HG03457 (cell line): Measurements from ENCODE around the gene FFAR1.

Source experiments
- ATAC-seq: cut with Tn5 transposase; IDR thresholded peaks from one replicate; pipeline ENCODE4 v1.9.1; 2021; ENCODE audit warnings: moderate number of reproducible peaks; ENCODE audit not compliant: unreplicated experiment

FFAR1 gene, protein sequence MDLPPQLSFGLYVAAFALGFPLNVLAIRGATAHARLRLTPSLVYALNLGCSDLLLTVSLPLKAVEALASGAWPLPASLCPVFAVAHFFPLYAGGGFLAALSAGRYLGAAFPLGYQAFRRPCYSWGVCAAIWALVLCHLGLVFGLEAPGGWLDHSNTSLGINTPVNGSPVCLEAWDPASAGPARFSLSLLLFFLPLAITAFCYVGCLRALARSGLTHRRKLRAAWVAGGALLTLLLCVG (N-terminal part only)

DNA sequence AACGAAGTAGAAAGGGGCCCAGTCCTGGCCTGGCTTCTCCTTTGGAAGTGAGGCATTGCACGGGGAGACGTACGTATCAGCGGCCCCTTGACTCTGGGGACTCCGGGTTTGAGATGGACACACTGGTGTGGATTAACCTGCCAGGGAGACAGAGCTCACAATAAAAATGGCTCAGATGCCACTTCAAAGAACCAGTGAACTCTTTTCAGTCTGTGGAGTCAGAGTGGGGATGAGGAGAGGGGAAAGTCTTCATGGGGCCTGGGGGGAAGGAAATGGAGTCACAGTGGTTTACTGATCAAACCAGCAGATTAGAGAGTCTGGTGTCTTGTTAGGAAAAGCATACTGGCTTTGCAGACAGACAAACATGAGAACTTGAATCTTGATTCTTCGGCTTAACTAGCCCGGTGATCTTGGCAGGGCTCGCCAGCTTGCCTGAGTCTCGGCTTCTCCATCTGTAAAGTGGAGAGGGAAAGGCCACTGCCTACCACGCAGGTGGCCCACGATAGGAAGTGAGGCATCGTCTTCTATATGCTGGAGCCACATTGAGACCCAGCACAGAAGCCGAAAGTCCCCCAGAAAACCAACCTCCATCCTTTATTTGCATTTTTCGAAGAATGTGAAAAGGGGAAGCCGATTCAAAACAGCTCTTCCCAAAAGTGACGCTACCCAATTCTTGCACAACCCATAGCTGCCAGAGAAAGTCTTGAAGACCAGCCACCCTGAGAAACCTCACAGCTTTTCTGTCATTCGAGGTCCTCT is at the start of gene FFAR1:
Gene FFAR1, plus strand, starts transcription at position 732 of the 759 bp plus-strand sequence. CDS start 3,650 bp downstream, outside the sequence.
- peak; percentile 50 for ATAC-seq

DNA sequence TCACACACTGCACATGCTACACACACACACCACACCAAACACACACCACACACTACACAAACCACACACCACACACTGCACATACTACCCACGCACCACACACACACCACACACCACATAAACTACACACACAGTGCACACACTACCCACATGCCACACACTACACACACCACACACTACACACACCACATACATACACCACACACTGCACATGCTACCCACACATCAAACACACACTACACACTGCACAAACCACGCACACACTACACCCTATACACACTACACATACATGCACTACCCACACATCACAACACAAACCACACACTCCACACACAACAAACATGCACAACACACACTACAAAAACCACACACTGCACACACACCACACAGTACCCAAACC is 49.8 kb upstream of the FFAR1 start:
- no peak for ATAC-seq

DNA sequence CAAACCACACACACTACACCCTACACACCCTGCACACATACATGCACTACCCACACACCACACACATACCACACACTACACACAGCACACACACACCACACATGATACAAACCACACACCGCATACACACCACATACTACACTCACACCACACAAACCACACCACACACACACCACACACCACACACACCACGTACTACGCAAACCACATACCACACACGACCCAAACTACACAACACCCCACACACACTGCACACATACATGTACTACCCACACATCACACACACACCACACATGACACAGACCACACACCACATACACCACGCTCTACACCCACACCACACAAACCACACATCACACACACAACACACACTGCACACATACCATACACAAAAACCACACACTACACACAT is 49.1 kb upstream of the FFAR1 start:
- ATAC-seq: no peak

DNA sequence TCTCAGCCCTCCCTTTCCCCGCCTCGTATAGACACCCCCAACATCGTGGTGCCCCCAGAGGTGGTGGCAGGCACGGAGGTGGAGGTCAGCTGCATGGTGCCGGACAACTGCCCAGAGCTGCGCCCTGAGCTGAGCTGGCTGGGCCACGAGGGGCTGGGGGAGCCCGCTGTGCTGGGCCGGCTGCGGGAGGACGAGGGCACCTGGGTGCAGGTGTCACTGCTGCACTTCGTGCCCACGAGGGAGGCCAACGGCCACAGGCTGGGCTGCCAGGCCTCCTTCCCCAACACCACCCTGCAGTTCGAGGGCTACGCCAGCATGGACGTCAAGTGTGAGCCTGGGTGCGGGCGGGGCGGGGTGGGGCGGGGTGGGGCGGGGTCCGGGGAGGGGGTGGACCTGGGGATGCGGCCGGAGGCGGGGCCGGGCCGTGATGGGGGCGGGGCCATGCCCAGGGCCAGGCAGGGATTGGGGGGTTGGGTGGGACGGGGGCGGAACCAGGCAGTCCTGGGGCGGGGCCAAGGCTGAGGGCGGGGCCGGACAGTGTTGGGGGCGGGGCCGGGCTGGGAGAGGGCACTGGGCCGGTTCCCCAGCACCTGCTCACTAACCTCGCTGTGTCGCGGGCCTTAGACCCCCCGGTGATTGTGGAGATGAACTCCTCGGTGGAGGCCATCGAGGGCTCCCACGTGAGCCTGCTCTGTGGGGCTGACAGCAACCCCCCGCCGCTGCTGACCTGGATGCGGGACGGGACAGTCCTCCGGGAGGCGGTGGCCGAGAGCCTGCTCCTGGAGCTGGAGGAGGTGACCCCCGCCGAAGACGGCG is 48.0 kb upstream of the FFAR1 start:
- ATAC-seq: no peak

DNA sequence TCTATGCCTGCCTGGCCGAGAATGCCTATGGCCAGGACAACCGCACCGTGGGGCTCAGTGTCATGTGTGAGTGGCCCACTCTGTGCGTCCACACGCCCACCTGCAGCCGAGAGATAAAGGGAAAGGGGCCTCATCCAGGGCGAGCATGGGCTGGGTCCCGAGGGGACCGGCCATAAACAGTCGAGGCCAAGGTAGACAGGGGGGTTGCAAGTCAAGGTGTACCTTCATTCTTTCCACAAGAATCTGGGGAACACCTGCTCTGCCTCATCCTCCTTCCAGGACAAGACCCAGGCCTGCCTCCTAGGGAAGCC is 47.4 kb upstream of the FFAR1 start:
- no peak for ATAC-seq

DNA sequence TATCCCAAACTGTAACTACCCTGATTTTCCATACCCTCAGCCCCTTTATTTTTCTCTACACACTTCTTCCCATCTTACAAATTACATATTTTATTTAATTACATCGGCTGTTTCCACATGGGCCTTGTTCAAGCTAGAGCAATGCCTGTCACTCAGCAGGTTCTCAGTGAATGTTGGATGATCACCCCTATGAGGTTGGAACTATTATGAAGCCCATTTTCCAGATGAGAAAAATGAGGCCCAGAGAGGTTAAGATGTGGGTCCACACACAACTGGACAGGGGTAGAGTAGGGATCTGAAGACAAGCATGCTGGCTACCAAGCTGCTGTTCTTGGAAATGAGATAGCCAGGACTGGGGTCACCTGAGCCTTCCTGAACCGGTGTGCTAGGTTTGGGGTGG is 45.7 kb upstream of the FFAR1 start:
- no peak for ATAC-seq

DNA sequence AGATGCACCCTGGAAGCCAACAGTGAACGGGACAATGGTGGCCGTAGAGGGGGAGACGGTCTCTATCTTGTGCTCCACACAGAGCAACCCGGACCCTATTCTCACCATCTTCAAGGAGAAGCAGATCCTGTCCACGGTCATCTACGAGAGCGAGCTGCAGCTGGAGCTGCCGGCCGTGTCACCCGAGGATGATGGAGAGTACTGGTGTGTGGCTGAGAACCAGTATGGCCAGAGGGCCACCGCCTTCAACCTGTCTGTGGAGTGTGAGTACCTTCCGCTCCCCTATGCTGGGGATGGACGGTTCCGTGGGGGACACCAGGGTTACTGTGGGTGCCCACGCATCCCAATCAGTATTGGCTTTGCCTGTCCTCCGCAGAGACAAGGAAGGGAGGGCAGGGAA is 45.3 kb upstream of the FFAR1 start:
- ATAC-seq: no peak

DNA sequence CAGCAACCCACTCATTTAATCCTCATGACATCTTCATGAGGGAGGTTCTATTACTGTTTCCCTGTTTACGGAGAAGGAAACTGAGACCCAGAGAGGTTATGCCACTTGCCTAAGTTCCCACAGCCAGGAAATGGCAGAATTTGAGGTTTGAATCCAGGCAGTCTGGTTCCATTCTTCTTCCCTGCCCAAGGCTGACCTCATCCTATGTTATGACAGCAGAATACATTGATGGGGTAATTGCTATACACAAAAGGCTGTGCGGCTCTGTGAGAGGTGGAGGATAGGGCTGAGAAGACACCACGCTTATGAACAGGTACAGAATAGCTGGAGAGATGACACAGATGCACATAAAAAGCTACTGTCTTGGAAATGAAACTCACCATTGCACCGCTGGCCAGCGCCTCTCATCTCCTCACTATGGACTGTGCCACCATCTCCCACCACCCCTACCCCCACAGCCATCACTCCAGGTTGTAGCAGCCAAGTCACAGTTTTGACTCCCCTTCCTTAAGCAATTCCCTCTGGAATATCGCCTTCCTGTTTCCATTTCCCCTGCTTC is 44.3 kb upstream of the FFAR1 start:
- ATAC-seq: no peak

DNA sequence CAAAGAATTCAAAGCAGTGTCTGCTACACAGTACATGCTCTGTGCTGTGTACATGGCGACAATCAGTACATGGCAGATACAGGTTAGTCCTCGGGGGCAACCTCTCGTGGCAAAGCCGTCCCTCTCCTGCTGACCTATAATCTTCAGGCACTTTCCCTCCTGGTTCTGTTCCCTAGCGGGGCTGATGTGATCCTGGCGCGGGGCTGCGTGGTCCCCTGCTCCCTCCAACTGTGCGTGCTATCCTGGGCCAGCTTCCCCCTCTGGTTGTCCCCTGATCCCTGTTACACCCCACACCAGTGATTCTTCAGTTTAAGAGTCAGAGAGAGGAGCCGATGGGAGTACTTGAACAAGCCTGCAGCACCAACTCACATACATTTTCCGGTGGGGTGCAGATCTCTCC is 43.7 kb upstream of the FFAR1 start:
- ATAC-seq: no peak

DNA sequence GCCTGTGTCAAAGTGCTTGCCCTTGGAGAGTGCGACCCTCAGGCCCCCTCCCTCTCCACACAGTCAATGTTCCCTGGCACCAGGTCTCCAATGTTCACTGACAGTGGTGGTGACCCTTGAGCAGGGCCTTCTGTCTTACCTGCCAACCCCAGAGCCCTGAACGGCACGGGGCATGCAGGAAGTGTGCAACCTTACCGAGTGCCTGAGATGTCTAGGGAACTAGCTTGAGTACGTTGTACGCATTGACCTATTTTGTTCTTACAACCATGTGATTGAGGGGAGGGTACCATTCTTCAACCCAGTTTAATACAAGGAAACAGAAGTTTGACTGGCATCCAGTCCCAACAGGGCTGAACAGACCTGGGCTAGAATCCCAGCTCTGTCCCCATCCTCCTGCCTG is 42.5 kb upstream of the FFAR1 start:
- no peak for ATAC-seq

DNA sequence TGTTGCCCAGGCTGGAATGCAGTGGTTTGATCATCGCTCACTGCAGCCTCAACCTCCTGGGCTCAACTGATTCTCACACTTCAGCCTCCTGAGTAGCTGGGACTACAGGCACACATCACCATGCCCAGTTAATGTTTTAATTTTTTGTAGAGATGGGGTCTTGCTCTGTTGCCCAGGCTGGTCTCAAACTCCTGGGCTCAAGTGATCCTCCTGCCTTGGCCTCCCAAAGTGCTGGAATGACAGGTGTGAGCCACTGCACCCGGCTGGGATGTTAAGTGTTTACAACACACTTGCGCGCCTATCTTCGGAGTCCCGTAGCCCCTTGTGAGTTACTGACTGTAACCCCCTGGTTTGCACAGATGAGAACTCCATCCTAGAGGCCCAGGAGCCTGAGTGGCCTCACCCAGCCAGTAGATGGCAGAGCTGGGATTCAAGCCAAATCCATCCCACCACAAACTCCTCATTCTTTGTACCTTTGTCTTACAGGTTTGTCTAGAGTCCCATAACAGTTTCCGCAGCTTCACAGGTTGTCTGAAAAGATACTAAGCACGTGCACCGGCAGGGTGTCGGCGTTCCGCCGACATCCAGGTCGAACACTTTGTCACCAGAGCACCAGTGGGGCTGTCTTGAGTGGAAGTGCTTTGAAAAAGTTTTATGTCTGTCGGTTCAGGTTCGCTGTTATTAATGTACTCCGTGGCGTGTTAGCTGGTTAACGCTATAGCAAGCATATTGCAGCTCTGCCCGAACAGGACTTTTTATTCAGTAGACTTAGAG is 41.0 kb upstream of the FFAR1 start:
- ATAC-seq: no peak

DNA sequence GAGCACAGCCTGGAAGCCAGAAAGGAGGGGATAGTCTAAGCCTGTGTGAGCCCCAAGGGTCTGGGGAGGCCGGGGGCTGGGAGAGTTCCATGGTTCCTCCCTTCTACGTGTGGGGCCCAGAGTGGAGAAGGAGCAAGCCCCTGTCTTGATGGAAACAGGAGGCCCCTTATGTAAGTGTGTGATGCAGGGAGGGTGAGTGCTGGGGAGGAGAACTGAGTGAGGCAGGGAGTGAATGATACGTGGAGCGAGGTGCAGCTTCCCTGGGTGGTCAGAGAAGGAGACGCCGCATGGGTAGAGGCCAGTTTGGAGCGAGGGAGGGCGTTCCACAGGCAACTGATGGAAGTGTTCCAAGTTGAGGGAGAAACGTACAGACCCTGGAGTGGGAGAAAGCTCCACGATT is 39.8 kb upstream of the FFAR1 start:
- no peak for ATAC-seq

DNA sequence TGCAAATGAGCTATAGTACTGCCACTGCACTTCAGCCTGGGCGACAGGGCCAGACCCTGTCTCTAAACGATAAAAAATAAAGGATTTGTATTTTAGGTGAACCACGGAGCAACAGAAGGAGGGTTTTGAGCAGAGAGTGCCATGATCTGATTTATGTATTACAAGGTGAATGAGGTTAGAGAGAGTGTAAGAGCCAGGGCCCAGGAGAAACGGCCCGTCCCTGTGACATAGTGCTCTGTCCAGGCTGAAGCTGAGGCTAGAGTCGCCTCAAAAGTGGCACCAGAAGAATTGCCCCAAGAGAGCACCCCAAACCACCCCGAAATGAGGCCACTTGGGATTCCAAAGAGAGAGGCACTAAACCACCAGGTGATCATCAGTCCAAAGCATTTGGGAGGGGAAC is 38.8 kb upstream of the FFAR1 start:
- no peak for ATAC-seq

DNA sequence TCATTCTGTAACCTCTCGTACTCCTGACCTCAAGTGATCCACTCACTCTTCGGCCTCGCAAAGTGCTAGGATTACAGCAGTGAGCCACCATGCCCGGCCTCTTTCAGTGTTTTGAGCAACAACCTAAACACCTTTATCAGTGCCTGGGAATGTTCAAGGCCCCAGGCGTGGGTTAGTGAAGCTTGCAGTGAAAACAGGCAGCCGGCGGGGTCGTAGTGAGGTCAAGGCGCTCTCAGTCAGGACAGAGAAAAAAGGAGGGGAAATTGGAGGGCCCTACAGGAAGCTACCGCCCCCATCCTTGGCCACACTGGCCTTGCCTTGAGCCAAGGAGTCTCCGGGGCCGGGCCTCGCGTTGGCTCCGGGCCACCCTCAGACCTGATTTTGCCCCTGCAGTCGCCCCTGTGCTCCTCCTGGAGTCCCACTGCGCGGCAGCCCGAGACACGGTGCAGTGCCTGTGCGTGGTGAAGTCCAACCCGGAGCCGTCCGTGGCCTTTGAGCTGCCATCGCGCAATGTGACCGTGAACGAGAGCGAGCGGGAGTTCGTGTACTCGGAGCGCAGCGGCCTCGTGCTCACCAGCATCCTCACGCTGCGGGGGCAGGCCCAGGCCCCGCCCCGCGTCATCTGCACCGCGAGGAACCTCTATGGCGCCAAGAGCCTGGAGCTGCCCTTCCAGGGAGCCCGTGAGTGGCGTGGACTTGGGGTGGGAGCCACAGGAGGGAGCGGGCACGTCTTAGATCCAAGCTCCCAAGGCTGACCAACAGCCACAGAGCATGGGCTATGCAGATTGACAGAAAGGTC is 38.0 kb upstream of the FFAR1 start:
- ATAC-seq: no peak

DNA sequence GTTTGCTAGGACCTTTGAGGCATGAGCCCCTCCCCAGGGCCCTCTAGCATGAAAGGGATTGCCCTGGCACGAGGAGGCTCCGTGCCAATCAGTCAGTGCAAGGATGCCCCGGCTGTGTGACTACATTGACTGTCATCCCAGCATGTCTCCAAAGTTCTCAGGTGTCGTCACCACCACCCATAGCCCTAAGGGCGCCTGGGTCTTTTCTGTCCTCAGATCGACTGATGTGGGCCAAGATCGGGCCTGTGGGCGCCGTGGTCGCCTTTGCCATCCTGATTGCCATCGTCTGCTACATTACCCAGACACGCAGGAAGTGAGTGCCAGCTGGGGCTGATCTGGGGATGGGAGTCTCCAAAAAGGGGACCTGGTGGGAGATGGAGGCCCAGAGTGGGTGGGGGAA is 37.4 kb upstream of the FFAR1 start:
- no peak for ATAC-seq

DNA sequence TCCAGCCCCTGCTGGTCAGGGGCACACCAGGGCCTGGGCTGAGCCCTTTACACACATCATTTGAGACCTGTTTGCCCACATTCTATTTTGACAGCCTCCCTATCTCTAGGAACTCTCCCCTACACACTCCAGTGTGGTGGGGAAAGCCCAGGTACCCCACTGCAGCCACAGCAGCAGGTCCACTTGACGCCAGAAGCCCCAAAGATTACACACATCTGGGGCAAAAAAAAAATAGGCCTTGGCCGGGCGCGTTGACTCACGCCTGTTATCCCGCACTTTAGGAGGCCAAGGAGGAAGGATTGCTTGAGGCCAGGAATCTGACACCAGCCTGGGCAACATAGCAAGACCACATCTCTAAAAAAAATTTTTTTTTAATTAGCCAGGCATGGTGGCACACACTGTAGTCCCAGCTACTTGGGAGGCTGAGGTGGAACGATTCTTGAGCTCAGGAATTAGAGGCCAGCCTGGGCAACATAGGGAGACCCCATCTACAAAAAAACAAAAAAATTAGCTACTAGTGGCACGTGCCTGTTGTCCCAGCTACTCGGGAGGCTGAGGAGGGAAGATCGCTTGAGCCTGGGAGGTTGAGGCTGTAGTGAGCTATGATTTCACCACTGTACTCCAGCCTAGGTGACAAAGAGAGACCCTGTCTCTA is 36.8 kb upstream of the FFAR1 start:
- no peak for ATAC-seq

DNA sequence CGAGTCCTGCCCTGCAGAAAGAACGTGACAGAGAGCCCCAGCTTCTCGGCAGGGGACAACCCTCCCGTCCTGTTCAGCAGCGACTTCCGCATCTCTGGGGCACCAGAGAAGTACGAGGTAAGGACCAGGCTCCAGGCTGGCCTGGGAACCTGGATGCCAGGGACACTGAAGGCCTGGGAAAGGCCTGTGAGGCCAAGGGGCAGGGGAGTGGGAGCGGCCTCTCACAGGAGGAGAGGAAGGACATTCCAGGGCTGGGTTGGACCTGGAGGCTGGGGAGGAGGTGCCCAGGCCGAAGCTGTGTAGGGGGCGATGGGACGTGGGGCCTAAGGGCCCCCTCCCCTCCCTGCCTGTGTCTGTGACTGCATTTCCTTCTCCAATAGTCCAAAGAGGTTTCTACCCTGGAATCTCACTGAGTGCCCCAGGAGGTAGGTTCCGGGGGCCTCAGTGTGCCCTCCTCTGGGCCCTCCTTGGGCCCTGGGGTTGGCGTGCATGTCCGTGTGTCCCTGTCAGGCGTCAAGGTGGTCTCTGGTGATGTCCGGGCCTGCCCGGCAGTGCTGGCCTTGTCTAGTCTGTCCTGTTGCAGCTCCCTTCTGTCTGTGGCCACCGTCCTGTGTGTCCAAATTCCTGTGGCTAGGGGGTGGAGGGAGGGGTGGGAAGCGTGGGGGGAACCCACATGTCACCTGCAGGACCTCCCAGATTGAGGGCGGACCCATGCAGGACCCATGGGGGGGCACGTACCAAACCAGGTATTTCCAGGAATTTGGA is 35.6 kb upstream of the FFAR1 start:
- ATAC-seq: no peak

DNA sequence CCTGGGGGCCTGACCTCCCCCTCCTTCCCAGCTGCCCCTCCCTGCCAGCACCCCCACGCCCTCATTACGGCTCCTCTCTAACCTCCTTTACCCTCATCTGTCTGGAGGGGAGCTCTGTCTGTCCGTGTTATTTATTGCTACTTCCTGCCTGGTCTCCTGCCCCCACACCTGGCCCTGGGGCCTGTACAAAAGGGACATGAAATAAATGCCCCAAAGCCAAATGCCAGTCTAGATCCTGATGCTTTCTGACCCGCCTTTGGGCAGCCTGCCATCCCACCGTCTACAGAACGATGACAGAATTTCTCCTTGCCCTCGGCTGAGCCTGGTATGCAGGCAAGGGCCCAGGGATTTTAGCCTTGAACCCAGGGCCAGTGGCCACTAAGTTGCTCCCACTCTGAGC is 34.1 kb upstream of the FFAR1 start:
- no peak for ATAC-seq

DNA sequence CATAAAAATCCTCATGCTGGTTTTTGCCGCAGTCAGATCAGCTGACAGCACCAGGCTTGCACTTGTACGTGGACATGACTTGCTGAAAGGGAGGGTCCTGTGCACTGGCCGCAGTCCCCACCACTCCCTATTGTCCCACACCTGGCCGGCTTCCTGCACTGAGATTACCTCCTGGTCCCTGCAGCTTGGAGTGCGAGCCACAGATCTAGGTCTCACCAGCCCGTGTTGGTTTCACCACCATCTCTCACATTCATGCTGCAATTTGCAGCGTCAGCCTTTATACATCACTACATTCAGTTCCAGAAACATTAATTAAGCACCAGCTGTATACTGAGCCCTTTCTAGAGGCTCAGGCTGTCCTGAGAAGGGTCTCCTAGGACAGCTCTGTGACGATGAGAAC is 33.7 kb upstream of the FFAR1 start:
- no peak for ATAC-seq
